OCI-LY1 (cell line): ENCODE data around the gene PIP5K1C.

Experiments used
- EZH2 ChIP-seq: fragments of 200-600 bp; sonication (generic), shearing (Covaris generic); IDR thresholded peaks from 2 replicates; pipeline ENCODE4 v1.8.0; 2017; ENCODE audit warnings: borderline replicate concordance, mixed run types, mild to moderate bottlenecking, antibody characterized with exemption, low read length, moderate library complexity, mixed read lengths
- TF ChIP-seq, protein P1 (sequence below): fragments of 200-600 bp; sonication (generic), shearing (Covaris generic); IDR thresholded peaks from 2 replicates; pipeline ENCODE4 v1.5.1; 2017; ENCODE audit warnings: mild to moderate bottlenecking, antibody characterized with exemption, low read length, moderate library complexity, mixed read lengths

DNA sequence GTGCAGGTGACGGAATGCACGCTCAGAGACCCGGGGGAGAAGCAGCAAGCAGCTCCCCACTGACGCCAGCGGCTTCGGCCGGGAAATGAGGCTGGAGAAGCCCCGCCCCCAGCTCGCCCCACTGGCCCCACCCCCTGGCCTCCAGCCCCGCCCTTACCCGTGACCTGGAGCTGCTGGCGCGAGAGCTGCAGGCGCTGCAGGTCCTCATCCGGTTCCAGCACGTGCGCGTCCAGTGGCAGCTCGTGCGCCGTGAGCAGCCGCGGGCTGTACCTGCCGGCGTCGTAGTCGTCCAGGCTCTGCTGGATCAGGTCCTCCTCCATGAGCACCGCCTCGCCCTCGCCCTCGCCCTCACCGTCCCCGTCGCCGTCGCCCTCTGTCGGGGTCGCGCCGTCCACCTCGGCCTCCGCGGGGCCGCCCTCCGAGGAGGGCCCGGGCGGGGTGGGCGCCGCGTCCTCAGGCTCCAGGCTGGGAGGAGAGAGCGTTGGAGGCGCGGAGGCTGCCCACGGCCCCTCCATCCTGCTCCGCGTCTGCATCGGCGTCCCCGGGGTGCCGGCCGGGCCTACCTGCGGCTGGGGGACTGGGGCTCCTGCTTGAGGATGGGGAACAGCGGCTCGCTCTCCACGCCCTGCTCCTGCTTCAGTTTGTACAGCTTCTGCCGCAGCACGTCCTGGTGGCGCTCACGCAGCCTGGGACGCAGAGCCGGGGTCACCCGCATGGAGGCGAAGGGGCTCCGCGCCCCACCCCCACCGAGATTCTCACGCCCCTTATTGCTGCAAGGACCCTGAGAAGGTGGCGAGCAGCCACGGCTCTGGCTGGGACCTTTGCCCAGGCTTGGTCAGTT, 87.1 kb downstream of the PIP5K1C start:
- TF ChIP-seq, protein P1, sequence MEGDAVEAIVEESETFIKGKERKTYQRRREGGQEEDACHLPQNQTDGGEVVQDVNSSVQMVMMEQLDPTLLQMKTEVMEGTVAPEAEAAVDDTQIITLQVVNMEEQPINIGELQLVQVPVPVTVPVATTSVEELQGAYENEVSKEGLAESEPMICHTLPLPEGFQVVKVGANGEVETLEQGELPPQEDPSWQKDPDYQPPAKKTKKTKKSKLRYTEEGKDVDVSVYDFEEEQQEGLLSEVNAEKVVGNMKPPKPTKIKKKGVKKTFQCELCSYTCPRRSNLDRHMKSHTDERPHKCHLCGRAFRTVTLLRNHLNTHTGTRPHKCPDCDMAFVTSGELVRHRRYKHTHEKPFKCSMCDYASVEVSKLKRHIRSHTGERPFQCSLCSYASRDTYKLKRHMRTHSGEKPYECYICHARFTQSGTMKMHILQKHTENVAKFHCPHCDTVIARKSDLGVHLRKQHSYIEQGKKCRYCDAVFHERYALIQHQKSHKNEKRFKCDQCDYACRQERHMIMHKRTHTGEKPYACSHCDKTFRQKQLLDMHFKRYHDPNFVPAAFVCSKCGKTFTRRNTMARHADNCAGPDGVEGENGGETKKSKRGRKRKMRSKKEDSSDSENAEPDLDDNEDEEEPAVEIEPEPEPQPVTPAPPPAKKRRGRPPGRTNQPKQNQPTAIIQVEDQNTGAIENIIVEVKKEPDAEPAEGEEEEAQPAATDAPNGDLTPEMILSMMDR = no peak
- TF ChIP-seq EZH2 = no peak
